Stomach smooth muscle (tissue), 2 donors: ENCODE data around the gene EFCAB6.

Experiments used
- H3K27ac ChIP-seq: one replicate; pipeline ENCODE4 v1.7.0; 2013; ENCODE audit warnings: mild to moderate bottlenecking, low read length, inconsistent platforms
- H3K27me3 ChIP-seq, 2 donors: one replicate each; pipeline ENCODE4 v1.7.0; 2013; ENCODE audit warnings: low read length in 2 of 2; ENCODE audit not compliant: insufficient read depth in 2 of 2, control insufficient read depth in 1 of 2
- H3K36me3 ChIP-seq, 2 donors: one replicate each; pipeline ENCODE4 v1.7.0; 2013; ENCODE audit warnings: low read length in 2 of 2; ENCODE audit not compliant: control insufficient read depth in 2 of 2, insufficient read depth in 2 of 2
- H3K4me1 ChIP-seq: one replicate; pipeline ENCODE4 v1.7.0; 2013; ENCODE audit warnings: low read length; ENCODE audit not compliant: control insufficient read depth, insufficient read depth
- H3K4me3 ChIP-seq, 2 donors: one replicate each; pipeline ENCODE4 v1.7.0; 2013; ENCODE audit warnings: low read length in 2 of 2
- H3K9ac ChIP-seq, 2 donors: one replicate each; pipeline ENCODE4 v1.7.0; 2013; ENCODE audit warnings: low read length in 2 of 2, mild to moderate bottlenecking in 1 of 2
- H3K9me3 ChIP-seq, 2 donors: one replicate each; pipeline ENCODE4 v1.7.0; 2013; ENCODE audit warnings: low read length in 2 of 2; ENCODE audit not compliant: control insufficient read depth in 2 of 2
- donor health status: healthy.
- donor health status: Pancreatic carcinoma.

The EFCAB6 gene

GRCh38 chr22:43546186-43546585 lies 265.9 kb downstream of the EFCAB6 start:
- no peaks in the 10 kb centered on the region for H3K4me1 ChIP-seq
- H3K9me3 ChIP-seq = no peaks in the 10 kb centered on the region
- no peaks in the 10 kb centered on the region for H3K27me3 ChIP-seq
- no peak overlapping the region for H3K9ac ChIP-seq
- H3K36me3 ChIP-seq = no peaks in the 10 kb centered on the region
- no peak overlapping the region for H3K27ac ChIP-seq
- no peak overlapping the region for H3K4me3 ChIP-seq

- H3K4me3 ChIP-seq = no peak overlapping the region
- H3K27ac ChIP-seq = no peak overlapping the region
- H3K4me1 ChIP-seq = no peaks in the 10 kb centered on the region
- H3K9me3 ChIP-seq = no peaks in the 10 kb centered on the region
- H3K27me3 ChIP-seq = no peaks in the 10 kb centered on the region
- no peaks in the 10 kb centered on the region for H3K36me3 ChIP-seq
- no peak overlapping the region for H3K9ac ChIP-seq
These were observed 267.8 kb downstream of the EFCAB6 start for GRCh38 chr22:43544289-43544673.

- no peak overlapping the region for H3K9ac ChIP-seq
- H3K27ac ChIP-seq = no peak overlapping the region
- no peaks in the 10 kb centered on the region for H3K9me3 ChIP-seq
- no peaks in the 10 kb centered on the region for H3K27me3 ChIP-seq
- H3K36me3 ChIP-seq = no peaks in the 10 kb centered on the region
- no peak overlapping the region for H3K4me3 ChIP-seq
- no peaks in the 10 kb centered on the region for H3K4me1 ChIP-seq
These were observed 268.4 kb downstream of the EFCAB6 start for GRCh38 chr22:43543522-43544288.

GRCh38 chr22:43542681-43543521 lies 269.2 kb downstream of the EFCAB6 start:
- H3K4me1 ChIP-seq = no peaks in the 10 kb centered on the region
- no peaks in the 10 kb centered on the region for H3K27me3 ChIP-seq
- H3K9ac ChIP-seq = no peak overlapping the region
- no peaks in the 10 kb centered on the region for H3K9me3 ChIP-seq
- H3K36me3 ChIP-seq = no peaks in the 10 kb centered on the region
- H3K27ac ChIP-seq = no peak overlapping the region
- H3K4me3 ChIP-seq = no peak overlapping the region

GRCh38 chr22:43541462-43542407 lies 270.4 kb downstream of the EFCAB6 start:
- H3K27me3 ChIP-seq = no peaks in the 10 kb centered on the region
- no peak overlapping the region for H3K27ac ChIP-seq
- no peaks in the 10 kb centered on the region for H3K4me1 ChIP-seq
- H3K9ac ChIP-seq = no peak overlapping the region
- H3K4me3 ChIP-seq = no peak overlapping the region
- no peaks in the 10 kb centered on the region for H3K36me3 ChIP-seq
- H3K9me3 ChIP-seq = peaks cover 0 to 6% of the 10 kb centered on the region in 2 donors

- Histone ChIP-seq H3K9me3 (peaks cover 0 to 6% of the 10 kb centered on the region in 2 donors), H3K36me3 (no peaks in the 10 kb centered on the region), H3K4me1 (no peaks in the 10 kb centered on the region), H3K9ac (no peak overlapping the region), H3K27ac (no peak overlapping the region), H3K27me3 (no peaks in the 10 kb centered on the region), H3K4me3 (no peak overlapping the region)
These were observed 271.1 kb downstream of the EFCAB6 start for GRCh38 chr22:43541022-43541421.

GRCh38 chr22:43540529-43540923 lies 271.6 kb downstream of the EFCAB6 start:
- no peaks in the 10 kb centered on the region for H3K36me3 ChIP-seq
- no peaks in the 10 kb centered on the region for H3K27me3 ChIP-seq
- no peak overlapping the region for H3K9ac ChIP-seq
- peaks cover 0 to 6% of the 10 kb centered on the region in 2 donors for H3K9me3 ChIP-seq
- H3K27ac ChIP-seq = no peak overlapping the region
- no peaks in the 10 kb centered on the region for H3K4me1 ChIP-seq
- no peak overlapping the region for H3K4me3 ChIP-seq

GRCh38 chr22:43539572-43540528 lies 272.3 kb downstream of the EFCAB6 start:
- Histone ChIP-seq H3K27me3 (no peaks in the 10 kb centered on the region), H3K9me3 (peaks cover 0 to 6% of the 10 kb centered on the region in 2 donors), H3K9ac (no peak overlapping the region), H3K4me3 (no peak overlapping the region), H3K27ac (no peak overlapping the region), H3K36me3 (no peaks in the 10 kb centered on the region), H3K4me1 (no peaks in the 10 kb centered on the region)

GRCh38 chr22:43537019-43537585 lies 275.0 kb downstream of the EFCAB6 start:
- Histone ChIP-seq H3K9ac (no peak overlapping the region), H3K4me3 (no peak overlapping the region), H3K4me1 (no peaks in the 10 kb centered on the region), H3K27ac (no peak overlapping the region), H3K9me3 (peaks cover 0 to 6% of the 10 kb centered on the region in 2 donors), H3K27me3 (no peaks in the 10 kb centered on the region), H3K36me3 (no peaks in the 10 kb centered on the region)
